ENCODE results near the gene PRR3.

DNA sequence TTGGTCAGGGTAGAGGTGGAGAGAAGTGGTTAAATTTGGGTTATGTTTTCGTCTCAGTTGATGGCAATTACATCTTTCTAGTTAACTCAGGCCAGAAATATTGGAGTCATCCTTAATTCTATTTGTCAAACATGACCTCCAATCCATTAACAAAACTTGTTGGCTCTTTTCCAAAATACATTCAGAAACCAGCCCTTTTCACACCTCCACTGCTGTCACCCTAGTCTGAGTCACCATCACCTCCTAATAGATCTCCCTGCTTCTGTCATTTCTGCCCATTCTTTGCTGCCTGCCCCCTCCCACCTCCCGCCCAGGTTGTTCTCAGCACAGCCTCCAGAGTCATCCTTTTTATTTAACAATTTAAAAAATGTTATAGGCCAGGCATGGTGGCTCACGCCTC, 11.2 kb downstream of the PRR3 start:
- TF ChIP-seq, protein P1, sequence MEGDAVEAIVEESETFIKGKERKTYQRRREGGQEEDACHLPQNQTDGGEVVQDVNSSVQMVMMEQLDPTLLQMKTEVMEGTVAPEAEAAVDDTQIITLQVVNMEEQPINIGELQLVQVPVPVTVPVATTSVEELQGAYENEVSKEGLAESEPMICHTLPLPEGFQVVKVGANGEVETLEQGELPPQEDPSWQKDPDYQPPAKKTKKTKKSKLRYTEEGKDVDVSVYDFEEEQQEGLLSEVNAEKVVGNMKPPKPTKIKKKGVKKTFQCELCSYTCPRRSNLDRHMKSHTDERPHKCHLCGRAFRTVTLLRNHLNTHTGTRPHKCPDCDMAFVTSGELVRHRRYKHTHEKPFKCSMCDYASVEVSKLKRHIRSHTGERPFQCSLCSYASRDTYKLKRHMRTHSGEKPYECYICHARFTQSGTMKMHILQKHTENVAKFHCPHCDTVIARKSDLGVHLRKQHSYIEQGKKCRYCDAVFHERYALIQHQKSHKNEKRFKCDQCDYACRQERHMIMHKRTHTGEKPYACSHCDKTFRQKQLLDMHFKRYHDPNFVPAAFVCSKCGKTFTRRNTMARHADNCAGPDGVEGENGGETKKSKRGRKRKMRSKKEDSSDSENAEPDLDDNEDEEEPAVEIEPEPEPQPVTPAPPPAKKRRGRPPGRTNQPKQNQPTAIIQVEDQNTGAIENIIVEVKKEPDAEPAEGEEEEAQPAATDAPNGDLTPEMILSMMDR (IDR thresholded peaks at IDR 0.05; ENCODE audit: borderline replicate concordance, extremely low read depth, low read length, poor library complexity, severe bottlenecking), result no peak
- TF ChIP-seq EZH2 (IDR thresholded peaks at IDR 0.05; ENCODE audit: borderline replicate concordance, low read depth, low read length, severe bottlenecking), result no peak

Data from DND-41 (cell line).